GM19193 (cell line): ENCODE measurements around the gene DDX24.

Experiments
- POLR2A ChIP-seq: IDR thresholded peaks from 4 replicates; pipeline ENCODE4 v1.6.1; 2011; ENCODE audit not compliant: insufficient read depth, insufficient read length; ENCODE audit errors: extremely low read depth

The DDX24 gene

DNA sequence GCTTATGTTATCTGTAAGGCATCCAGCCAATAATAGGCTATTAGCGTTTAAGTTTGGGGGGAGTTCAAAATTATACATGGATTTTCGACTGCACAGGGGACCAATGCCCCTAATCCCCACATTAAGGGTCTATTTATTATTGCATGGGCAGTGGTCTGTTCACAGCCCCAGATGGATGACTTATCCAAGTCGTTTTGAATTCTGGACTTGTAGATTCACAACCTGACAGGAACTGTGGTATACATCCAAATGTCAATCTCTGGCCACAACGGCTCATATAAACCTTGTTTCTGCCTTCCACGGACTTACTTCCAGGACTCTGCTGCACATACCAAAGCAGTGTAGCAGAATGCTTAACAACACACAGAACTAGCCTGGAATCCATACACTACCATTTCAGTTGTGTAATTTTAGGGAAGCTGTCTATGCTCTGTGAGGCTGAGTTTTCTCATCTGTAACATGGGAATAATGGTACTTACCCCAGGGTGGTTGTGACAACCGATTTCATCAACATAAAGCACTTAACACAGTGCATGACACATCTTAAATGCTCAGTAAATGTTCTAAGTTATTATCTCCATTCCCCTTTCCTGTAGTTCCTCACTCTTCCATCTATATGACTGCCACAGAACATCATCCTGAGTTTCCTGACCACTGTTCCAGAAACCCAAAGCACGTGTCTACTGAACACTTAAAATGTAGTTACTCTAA is 3.7 kb downstream of the DDX24 start:
- no peak for TF ChIP-seq POLR2A

DNA sequence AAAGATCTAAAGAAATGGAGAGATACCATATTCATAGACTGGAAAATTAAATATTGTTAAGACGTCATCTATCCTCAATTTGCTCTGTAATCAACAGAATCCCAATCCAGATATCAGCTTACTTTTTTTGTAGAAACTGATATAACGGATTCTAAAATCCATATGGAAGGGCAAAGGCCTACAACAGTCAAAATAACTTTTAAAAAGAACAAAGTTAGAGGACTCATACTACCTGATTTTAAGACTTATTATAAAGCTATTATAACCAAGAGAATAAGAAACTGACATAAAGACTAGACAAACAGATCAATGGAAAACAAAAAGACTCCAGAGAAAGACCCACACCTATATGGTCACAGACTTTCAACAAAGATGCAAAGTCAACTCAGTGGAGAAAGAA is 6.0 kb downstream of the DDX24 start:
- no peak for TF ChIP-seq POLR2A

DNA sequence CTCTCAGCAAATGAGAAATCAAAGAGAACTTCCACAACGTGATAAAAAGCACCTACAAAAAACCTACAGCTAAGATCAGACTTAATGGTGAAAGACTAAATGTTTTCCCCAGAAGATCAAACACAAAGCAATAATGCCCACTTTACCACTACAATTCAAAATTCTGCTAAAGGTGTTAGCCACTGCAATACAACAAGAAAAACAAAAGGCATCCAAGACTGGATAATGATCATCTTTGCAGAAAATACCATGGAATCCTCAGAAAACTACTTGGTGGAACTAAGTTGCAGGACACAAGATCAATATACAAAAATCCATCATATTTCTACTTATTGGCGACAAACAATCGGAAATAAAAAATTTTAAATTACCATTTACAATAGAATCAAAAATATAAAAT is 6.5 kb downstream of the DDX24 start:
- TF ChIP-seq POLR2A: no peak

DNA sequence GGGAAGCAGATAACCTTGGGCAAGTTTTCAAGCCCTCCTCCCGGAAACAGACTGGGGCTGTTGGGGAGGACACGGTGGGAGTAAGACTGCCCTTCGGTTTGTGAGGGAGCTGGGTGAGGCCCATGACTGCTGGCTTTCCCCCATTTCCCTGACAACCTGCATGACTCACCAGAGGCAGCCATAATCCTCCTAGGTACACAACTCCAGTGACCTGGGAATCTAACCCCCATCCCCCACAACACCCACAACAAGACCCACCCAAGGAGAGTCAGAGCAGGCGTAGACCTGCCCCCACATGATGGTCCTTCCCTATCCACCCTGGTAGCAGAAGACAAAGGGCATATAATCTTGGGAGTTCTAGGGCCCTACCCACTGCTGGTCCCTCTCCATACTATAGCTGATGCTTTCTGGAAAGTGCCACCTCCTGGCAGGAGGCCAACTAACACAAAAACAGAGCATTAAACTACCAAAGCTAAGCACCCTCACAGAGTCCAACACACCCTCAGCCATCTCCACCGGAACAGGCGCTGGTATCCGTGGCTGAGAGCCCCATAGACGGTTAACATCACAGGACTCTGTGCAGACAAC is 14.8 kb downstream of the DDX24 start:
- no peak for TF ChIP-seq POLR2A

DNA sequence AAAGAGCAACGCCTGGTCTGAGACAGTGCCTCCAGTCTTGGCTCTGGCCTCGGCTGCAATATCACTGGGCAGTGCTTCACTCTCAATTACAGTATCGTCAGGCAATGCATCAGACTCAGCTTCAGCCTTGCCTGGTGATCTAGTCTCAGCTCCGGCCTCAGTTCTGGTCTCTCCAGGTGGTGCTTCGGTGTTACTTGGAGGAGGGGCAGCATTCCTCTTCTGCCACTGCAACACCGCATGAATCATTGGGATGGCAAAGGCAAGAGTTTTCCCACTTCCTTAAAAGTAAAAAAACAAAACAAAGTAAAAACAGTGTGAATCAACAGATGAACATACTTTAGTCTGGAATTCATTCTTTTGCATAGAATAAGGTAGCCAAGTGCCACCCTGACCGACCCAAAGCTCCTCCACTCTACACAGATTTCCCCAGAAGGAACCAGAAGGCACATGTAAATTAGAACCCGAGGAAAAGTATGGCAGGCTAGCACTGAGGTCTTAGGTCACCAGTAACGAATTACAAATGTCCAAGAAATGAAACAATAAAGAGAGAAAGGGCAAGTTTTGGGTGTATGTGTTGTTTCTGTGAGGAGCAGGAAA is 18.6 kb downstream of the DDX24 start:
- TF ChIP-seq POLR2A: no peak

DNA sequence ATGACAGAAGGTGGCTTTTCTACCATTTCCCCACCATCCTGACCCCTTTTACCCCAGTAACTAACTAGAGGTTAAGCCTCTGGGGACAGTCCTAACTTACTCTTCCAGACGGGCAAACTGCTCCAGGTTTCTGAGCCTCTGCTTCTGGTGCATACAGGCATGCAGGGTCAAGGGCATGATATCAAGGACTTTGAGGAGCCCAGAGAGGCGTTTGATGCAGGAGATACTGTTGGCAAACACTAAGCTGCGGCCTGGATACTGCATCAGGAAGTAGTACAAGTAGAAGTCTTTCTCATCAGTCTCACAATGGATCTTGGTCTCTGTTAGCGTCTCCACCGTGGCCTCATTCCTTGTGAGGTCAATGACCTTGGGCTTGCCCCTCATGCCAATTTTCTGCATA is 21.0 kb downstream of the DDX24 start:
- no peak for TF ChIP-seq POLR2A

DNA sequence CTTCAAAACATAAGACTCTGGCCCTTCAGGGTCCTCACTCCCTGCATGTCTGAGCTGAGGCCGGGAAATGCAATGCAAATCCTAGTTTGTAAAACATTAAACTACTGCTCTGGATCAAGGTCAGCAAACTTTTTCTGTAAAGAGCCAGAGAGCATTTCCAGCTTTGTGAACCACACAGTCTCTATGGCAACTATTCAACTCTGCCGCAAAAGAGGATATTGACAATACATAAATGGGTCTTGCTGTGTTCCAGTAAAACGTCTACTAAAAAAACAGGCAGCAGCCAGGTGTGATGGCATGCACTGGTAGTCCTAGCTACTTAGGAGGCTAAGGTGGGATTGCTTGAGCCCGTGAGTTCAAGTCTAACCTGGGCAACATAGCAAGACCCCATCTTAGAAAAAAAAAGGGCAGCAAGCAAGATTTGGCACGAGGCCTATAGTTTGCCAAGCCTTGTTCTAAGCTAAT is 22.3 kb downstream of the DDX24 start:
- no peak for TF ChIP-seq POLR2A

DNA sequence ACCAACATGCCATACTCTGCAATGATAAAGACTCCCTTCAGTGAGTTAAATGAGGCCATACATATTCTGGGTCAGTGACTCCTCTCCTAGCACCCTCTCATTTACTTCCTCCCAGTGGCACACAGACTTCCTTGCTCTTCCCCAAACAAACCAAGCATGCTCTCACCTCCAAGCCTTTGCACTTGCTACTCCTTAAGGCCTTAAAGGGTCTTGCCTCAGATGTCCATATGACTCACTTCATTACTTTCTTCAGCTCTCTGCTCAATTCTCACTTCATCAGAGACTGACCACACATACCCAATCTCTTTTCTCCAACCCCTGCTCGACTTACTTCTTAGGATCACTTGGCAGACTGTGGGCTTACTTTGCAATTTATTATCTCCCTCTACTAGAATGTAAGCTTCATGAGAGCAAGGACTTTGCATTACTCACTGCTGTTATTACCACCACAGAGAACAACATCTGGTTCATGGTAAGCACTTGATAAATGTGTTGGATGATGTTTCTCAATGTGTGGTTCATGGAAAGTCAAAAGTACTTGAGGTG is 22.8 kb downstream of the DDX24 start:
- TF ChIP-seq POLR2A: no peak

DNA sequence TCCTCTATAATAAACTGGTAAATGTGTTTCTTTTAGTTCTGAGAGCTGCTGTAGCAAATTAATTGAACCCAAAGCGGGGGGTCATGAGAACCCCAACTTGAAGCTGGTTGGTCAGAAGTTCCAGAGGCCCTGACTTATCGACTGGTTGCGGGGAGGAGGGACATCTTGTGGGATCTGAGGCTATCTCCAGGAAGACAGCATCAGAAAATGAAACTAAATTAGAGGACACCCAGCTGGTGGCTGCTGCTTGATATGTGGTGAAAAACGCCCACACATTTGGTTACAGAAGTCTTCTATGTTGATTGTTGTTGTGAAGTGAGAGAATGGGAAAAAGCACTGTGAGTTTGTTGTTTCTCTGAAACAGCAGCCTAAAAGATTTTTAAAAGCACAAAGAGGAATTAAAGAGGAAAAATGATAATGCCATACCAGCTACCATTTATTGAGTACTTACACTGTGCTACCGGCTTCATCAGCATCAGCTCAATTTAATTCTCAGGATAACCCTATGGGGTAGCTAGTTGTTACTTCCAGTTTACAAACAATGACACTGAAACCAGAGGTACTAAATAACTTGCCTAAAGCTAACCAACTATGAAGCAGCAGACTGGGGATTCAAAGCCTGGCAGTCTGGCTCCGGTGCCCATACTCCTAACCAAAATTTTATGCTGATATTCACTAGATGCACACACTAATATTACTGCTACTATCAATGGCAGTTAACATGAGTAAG is 24.3 kb downstream of the DDX24 start:
- no peak for TF ChIP-seq POLR2A

DNA sequence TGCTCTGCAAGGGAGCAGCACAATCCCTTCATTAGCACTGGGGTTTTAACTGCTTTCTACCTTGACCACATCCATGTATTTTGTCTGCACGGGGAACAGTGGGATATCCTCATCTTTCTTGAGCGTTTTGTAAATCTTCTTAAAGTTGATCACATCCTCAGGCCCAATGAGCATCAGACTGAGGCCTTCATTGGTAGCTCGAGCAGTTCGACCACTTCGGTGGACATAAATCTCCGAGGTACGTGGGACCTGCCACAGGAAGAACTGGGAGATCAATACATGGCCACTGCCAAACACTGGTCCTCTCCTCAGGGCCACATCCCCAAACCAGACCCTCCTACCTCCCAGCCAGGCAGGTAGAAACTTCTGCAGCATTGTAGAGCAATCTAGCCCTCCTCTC is 26.1 kb downstream of the DDX24 start:
- no peak for TF ChIP-seq POLR2A

DNA sequence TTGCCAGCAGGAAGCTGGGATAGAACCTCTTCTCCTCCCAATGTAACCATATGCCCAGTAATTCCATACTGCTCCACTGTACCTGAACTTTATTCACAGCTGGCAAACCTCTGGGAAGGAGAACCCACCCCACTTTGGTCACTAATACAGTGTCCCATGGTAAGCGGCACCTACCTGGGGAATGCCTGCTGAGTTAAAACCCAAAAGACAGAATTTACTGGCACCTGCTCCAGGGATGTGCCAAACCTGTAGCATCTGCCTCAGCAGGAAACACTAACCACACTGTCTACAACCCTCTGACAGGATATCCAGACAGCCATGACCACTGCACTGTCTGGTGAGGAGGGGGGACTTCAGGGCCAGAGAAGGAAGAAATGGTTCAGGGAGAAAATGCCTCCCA is 26.6 kb downstream of the DDX24 start:
- no peak for TF ChIP-seq POLR2A

DNA sequence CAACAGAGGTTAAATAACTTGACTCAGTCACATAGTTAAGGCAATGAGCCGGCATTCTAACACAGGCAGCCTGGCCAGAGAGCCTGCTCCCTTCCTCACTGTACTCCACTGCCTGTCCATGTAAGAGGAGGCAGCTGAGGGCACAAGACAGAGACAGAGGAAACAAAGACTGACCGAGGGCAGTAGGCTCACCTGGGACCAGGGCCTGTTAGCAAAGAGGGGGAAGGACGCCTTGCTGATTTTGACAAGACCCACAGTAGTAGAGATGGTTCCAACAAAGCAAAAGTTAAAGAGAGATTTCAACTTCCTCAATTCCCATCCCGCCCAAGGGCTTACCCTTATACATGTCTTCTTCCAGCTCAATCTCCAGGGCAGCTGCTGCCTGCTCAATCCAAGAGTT is 28.3 kb downstream of the DDX24 start:
- TF ChIP-seq POLR2A: no peak

DNA sequence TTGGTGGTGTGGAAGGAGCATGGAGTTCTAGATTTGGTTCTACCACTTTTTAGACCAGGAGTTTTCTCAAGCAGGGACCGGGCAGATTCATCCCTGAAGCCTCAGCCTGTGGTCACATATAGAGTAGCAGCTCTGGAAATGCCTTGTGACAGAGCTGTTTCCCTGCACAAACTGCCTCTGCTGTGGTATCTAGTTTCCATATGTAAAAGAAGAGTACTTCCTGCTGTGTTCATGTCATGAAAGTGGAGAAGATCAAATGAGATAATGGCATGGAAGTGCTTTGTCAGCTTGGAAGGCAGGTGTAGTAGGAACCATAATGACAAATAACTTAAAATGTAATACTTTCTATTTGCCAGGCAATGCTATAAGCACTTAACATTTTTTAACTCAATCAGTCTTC is 28.8 kb downstream of the DDX24 start:
- TF ChIP-seq POLR2A: no peak

DNA sequence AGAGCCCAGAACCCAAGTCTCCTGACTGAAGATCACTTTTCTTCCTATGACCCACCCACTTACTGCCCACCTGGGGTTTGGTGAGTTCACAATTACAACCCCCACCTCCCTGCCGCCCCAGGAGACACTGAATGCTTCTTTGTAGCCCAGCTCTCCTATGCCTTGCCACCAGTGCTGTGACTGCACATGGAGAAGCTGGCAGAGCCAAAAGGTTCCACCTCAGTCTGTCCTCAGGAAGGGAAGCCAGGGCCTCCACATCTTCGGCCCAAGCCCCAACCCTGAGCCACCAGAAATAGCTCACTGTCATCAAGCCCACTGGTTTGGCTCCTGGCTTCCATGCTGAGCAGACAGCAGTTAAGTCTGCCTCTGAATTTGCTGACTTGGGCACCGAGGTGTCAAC is 29.2 kb downstream of the DDX24 start:
- no peak for TF ChIP-seq POLR2A

DNA sequence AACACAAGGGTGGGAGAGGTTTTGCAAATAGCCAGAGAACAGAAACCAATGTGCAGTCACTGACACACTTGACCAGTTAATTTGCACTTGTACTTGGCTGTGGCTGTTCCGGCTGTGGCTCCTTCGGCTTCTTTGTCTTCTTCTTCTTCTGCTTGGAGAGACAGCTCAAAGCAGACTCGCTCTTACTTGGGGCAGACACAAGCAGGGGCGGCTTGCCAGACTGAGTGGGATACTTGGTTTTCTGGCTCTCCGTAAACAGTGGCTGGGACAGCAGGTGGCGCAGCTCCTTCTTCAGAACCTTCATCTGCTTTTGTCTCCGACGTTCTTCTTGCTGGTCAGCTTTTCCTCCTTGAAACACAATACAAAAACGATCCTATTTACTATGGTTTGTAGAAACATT is 29.9 kb downstream of the DDX24 start:
- TF ChIP-seq POLR2A: no peak
